K562 (cell line): ENCODE results near the gene SEPTIN12. TPM values are rescaled to one million over a fixed set of nuclear protein-coding genes. Genes with fewer than 3 reads are reported as not detected.

Source experiments
- CBFB ChIP-seq: sonication (generic); formaldehyde crosslinking; IDR thresholded peaks from 2 replicates; pipeline ENCODE4 v1.4.0; 2020; ENCODE audit warnings: mild to moderate bottlenecking, missing genetic modification reagents
- CLOCK ChIP-seq: fragments of 250-450 bp; sonication (Bioruptor Pico); IDR thresholded peaks from 2 replicates; pipeline ENCODE4 v1.4.0; 2020; ENCODE audit warnings: mild to moderate bottlenecking, moderate library complexity, borderline replicate concordance
- E2F3 ChIP-seq: fragments of 250-450 bp; sonication (Bioruptor Pico); IDR thresholded peaks from 2 replicates; pipeline ENCODE4 v1.4.0; 2020; ENCODE audit warnings: mild to moderate bottlenecking
- ELK3 ChIP-seq: fragments of 450-650 bp; formaldehyde crosslinking; IDR thresholded peaks from 2 replicates; pipeline ENCODE4 v1.4.0; 2020; ENCODE audit warnings: mild to moderate bottlenecking
- IFI16 ChIP-seq: fragments of 250-450 bp; sonication (Bioruptor Pico); IDR thresholded peaks from 2 replicates; pipeline ENCODE4 v2.1.2; 2022; ENCODE audit warnings: mild to moderate bottlenecking, inconsistent platforms
- NFATC3 ChIP-seq: fragments of 450-650 bp; IDR thresholded peaks from 2 replicates; pipeline ENCODE4 v1.6.1; 2017; ENCODE audit warnings: mild to moderate bottlenecking
- NKRF ChIP-seq: fragments of 450-650 bp; IDR thresholded peaks from 2 replicates; pipeline ENCODE4 v1.6.1; 2016; ENCODE audit warnings: borderline replicate concordance
- NR2C2 ChIP-seq, 2 experiments: fragments of 200-800 bp in 1 of 2; sonication (Bioruptor generic) in 1 of 2; sonication (generic) in 1 of 2; formaldehyde crosslinking in 1 of 2; IDR thresholded peaks; 2 replicates each; pipeline versions ENCODE4 v1.6.1 to v1.8.0; 2016 to 2022; ENCODE audit warnings: mild to moderate bottlenecking in 1 of 2, missing compliant biosample characterization in 1 of 2, missing genetic modification characterization in 1 of 2, missing genetic modification reagents in 1 of 2
- TRIM24 ChIP-seq, 2 experiments: fragments of 450-650 bp; IDR thresholded peaks; 2 replicates each; pipeline ENCODE4 v1.6.1; 2016
- ZNF197 ChIP-seq: fragments of 200-800 bp; sonication (Bioruptor generic); IDR thresholded peaks from 2 replicates; pipeline ENCODE4 v1.6.1; 2016; ENCODE audit warnings: low read depth, missing genetic modification characterization, missing compliant biosample characterization
- ZNF224 ChIP-seq: sonication (generic); formaldehyde crosslinking; IDR thresholded peaks from 2 replicates; pipeline ENCODE4 v1.8.0; 2022; ENCODE audit warnings: mild to moderate bottlenecking, missing genetic modification reagents
- polyA plus RNA-seq, 8 experiments: library from polyadenylated mRNA; depleted of rRNA in 4 of 8; stranded (reverse) in 5 of 8; unstranded in 3 of 8; fragments of >200 nt; fragmentation: Nextera tagmentation in 2 of 8; fragmentation: Illumina TruSeq in 1 of 8; extraction: Ambion mirVana in 2 of 8; extraction: Trizol in 1 of 8; gene quantifications; 2 replicates each; pipeline versions ENCODE4 v1.2.1 to v1.2.3, GENCODE V29; 2011 to 2014; ENCODE audit warnings: inconsistent platforms in 1 of 8, missing spikeins in 1 of 8
- total RNA-seq, 7 experiments: library from RNA; depleted of rRNA in 6 of 7; stranded (reverse); fragments of >200 nt in 6 of 7; fragmentation: Illumina TruSeq in 2 of 7; extraction: Trizol in 2 of 7; gene quantifications; 2 replicates each; pipeline versions ENCODE4 v1.2.1 to v1.2.3, GENCODE V29; 2011 to 2021; ENCODE audit warnings: low replicate concordance in 1 of 7

SEPTIN12 gene
- total and polyA plus RNA-seq, 9 of the 15 experiments (the other 6 are each of a cell fraction or from before 2014, with no cell fraction given): not detected

GRCh38 chr16:4805231-4805630 lies 17.1 kb upstream of the SEPTIN12 start (continued):
- TF ChIP-seq NKRF (no peak), ZNF197 (CRISPR knock-in tag) (no peak), TRIM24 (IDR thresholded peaks at IDR 0.05) (no peak), ZNF224 (CRISPR knock-in tag) (no peak), CLOCK (no peak), IFI16 (no peak), NFATC3 (no peak), NR2C2 (CRISPR knock-in tag; IDR thresholded peaks at IDR 0.05) (no peak), NR2C2 (tag; IDR thresholded peaks at IDR 0.05) (no peak), CBFB (no peak), ELK3 (CRISPR knock-in tag) (no peak), E2F3 (CRISPR knock-in tag) (no peak)
